DMS79 treated with DMSO at 0.1 percent for 48 hours (cell line): ENCODE results near the gene SMIM23.
"Not testable (repeated sequence)": the region's sequence is repeated elsewhere in the genome, so short reads cannot be mapped to it uniquely, and the experiment has no call there.

Experiments used
- DNase-seq: peaks from one replicate; lab custom pipeline; 2025; lab: John Stamatoyannopoulos, UW

SMIM23 gene

DNA sequence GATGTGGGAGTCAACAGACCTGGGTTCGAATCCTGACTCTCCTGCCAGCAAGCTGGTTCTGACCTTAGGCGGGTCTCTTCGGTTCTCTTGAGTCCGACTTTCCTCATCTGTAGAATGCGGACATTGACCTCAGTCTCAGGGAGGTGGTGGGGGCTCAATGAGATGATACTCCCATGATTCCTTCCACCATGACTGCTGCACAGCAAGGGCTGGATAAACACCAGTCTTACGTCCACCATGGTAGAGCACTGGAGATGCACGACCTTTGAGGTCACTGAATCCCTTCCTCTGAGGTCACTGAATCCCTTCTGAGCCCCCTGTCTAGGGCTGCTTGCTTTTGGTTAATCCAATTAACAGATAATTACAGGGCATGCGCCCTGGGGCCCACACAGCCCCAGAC, 12.5 kb upstream of the SMIM23 start:
- no peak for DNase-seq

DNA sequence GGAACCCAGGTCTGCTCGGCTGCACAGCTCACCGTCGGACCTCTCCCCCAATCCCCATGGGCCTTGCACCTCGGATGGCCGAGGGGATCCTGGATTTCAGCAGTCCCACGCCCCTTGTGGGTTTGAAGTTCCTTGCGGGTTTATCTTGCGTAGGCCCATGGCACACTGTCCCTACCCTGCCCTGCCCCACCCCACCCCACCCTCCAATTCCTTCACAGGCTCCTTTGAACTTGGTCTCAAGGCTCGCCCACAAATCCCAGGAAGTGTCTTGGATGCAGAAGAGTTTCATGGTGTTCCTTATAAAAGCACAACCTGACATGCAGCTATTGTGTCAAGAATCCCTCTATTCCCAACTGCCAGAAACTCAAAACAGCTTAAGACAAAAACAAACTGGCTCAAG, 11.2 kb upstream of the SMIM23 start:
- DNase-seq = no peak

DNA sequence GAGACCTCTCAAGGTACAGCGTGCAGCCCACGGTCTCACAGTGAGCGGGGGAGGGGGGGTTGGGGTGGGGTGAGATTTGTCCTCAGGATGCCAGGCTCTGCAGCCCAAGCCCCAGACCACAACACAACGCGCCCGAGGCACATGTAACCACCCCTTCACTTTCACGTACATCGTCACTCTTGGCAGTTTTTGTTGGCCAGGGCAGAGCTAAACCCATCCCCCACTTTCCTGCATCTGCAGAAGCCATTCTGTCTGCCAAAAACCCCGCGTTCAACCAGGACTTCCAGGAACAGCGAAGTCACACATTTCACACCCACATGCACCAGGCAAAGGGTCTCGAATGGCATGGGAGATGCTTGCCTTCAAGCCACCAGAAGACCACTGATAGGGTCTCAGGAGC, 9.4 kb upstream of the SMIM23 start:
- no peak for DNase-seq

DNA sequence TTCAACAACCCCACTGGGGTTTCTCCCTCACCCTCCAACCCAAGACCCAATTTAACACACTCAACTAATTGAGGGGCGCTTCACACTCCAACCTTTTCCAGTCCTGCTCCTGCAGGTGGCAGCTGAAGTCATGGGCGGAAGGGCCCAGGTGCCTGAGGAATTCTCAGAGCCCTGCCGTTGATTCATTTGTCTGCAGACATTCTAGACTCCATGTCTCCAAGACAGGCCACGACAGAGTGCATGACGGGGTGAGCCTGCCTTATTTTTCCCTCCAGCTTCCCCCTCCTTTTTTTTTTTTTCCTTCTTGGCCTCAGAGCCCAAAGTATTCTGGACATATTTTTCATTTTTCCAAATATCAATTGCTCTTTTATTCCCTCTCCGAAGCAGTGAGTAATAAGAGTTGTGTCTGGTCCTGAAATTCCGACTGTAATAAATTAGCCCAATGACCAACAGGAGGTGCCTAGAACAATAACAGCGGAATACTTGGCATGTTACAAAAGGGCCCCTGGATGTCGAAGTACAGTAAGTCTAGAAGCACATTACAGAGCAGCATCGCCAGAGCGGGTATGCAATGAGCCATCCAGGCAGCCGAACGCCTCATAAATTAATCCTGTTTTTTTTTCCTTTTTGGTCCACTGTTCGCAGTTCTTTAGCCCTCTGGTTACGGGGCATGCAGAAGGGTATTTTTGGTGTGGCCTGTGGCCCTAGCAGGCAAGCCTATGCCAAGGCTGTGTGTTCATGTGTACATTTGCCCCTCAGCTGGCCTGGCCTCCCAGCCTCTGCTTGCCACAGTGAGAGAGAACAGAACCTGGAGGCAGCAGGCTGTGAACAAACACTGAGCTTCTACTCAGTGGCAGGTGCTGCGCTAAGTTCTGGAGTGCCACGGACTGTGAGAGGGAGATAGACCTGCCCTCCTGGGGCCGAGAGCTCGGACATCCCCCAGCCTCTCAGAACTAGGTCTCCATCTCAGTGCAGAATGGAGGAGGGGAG, 8.6 kb upstream of the SMIM23 start:
- DNase-seq = no peak

DNA sequence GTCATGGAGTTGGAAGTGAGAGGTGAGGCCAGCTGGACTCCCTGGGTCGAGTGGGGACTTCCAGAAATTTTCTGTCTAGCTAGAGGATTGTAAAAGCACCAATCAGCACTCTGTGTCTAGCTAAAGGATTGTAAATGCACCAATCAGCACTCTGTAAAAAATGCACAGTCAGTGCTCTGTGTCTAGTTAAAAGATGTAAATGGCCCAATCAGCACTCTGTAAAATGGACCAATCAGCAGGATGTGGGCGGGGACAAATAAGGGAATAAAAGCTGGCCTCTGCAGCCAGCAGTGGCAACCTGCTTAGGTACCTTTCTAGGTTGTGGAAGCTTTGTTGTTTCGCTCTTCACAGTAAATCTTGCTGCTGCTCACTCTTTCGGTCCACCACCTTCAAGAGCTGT, 3.9 kb upstream of the SMIM23 start:
- not testable (repeated sequence) for DNase-seq

DNA sequence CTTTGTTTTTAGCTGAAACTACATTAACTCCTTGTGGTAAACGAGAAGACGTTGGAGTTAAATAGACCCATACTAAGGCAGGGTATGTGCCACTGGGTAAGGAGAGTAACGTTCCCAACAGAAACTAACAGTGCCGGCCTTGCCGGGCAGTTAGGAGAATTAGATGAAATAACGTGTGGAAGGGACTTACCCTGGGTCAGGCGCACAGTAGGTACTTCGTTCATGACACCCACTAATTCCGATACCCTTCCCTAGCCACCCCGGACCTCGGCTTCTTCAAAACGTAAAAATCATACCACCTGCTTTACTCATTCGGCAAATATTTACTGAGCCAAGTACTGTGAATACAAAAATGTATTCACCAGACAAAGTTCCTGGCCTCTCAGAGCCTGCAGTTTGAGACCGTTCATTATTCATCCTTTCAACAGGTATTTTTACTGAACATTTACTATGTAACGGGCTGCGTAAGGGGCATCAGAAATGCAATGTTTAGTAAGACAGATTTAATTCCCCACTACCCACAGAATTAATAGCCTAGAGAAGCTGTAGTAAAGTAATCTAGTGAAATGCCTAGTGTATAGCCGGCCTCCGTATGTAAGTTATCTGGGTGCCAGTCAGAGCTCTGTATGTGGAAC, 3.2 kb upstream of the SMIM23 start:
- no peak for DNase-seq

DNA sequence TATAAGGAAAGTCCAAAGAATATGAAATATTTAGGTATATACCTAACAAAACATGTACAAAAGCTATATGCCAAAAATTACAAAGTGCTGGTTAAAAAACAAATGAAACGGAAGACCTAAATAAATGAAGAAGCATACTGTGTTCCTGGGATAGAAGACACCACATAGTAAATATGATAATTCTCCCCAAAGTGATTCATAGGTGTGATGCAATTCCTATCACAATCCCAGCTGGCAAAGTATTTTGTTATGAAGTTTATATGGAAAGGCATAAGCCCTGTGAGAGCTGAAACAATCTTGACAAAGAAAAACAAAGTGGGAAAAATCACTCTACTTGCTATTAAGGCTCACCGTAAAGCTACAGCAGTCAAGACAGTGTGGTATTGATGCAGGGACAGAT, 2.6 kb upstream of the SMIM23 start:
- no peak for DNase-seq

DNA sequence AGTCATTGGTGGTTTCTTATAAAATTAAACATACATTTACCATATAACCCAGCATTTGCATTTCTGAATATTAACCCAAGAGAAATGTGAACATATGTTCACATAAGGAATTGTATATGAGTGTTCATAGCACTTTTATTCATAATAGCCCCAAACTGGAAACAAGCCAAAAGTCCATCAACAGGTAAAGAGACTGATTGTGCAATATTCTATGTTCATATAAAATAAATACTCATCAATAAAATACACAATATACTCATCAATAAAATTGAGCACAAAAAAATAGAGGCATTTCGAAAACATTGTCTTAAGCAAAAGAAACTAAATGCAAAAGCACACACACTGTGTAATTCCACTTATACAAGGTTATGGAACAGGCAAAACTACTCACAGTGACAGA, 3.7 kb downstream of the SMIM23 start:
- no peak for DNase-seq

DNA sequence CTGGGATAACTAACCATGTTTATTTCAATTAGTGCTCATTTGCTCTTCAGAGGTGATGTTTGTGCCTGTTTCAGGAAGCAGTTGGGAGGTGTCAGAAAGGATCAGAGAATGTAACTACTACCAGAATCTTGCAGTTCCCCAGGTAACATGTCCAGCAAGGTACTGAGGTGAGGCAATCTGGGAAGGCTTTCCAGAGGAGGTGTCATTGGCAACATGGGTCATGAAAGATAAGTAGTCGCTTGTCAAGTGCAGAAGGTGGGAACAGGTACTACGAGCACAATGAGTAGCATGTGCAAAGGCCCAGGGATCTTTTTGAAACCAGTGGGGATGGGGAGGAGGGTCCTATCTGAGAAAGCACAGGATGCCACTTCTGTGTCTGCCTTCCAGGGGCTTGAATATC, 4.8 kb downstream of the SMIM23 start:
- DNase-seq = no peak

DNA sequence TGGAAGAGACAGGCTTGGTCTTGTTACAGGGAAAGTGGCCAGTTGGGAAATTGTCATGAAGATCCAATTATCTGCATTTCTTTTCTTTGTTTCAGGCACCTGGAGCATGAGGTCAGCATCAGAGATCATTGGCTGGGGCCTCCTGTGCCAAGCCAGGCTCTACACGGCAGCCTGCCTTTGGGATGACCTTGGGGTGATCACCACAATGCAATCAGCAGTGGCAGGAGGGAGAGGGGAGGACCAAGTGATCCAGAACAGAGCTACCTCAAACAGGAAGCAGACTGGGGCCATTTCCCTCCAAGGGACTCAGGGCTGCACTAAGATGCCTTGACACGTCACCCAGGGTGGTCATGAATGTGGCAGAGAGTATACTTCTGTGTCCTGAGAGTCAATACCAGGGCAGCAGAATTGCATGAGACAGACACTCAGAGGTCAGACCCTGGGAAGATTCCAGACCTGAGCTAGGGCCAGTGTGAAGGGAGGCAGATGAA, 8.9 kb downstream of the SMIM23 start:
- DNase-seq = no peak

DNA sequence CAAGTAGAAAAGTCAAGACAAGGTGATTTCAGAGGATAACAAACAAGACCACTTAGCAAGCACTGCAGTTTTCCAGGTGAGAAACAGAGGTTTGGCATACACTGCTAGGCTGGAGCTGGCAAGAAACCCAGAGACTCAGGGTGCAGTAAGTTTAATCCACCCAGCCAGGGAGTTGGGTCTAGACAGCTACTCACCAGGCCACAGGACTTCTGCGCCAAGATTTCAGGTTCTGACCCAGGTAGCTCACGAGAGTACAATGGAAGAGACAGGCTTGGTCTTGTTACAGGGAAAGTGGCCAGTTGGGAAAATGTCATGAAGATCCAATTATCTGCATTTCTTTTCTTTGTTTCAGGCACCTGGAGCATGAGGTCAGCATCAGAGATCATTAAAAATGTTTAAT, 9.8 kb downstream of the SMIM23 start:
- no peak for DNase-seq

DNA sequence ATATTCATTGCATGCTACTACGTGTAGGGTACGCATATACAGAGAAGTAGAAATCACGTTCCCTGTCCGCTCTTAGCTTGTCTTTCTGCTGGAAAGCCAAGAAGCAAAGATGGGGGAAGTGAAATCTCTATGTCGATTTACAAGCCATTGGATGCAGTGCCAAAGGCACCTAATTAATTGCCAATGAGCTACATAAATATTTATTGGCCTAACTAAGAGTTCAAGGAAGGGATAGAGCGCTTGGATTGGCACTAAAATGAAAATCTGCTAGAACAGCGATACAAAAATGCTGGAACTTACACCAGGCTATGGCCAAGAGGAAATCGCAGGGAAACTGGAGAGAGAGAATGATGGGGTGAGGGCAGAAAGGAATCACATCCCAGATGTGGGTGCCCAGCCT, 10.8 kb downstream of the SMIM23 start:
- no peak for DNase-seq

DNA sequence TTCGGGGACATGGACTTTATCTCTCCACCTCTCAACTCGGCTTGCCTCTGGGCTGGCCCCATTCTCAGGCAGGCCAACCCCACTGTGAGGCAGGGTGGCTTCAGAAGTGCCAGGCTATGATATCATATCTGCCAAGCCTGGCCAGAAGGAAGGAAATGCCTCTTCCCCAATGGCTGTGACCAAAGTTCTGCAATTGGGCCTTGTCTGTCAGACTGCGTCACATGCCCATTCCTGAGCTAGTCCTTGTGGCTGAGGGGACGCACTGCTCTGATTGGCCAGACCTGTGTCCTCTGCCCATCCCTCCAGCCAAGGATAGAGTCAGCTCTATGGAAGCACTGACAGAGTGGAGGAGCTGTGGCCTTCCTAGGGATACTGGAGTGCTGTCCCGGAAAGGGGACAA, 11.9 kb downstream of the SMIM23 start:
- no peak for DNase-seq

DNA sequence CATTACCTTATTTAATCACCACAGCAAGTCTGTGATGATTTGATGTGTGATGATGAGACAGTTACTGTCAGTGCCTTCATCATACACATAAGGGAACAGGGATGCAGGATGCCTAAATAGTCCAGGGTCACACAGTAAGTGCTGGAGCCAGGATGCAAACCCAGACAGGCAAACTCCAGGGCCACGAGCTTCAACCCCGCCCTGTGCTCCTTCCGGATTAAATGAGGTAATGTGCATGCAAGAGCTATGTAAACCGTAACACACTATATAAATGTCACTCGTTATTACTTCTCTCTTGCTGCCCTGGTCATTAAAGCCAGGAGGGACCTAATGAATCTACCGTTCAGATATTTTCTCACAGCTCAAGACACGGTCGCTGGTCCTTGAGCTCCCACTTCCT, 12.8 kb downstream of the SMIM23 start:
- no peak for DNase-seq

DNA sequence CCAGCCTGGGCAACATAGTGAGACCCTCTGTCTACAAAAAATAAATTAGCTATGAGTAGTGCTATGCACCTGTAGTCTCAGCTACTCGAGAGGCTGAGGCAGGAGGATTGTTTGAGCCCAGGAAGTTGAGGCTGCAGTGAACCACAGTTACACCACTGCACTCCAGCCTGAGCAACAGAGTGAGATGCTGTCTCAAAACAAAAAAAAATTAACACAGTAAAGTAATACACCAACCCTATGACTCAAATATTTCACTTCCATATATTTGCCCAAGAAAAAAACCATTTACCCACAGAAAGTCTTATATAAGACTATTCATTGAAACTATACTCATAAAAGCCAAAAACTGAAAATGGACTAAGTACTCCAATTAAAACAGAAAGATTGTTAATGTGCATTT, 16.2 kb downstream of the SMIM23 start:
- DNase-seq = no peak

DNA sequence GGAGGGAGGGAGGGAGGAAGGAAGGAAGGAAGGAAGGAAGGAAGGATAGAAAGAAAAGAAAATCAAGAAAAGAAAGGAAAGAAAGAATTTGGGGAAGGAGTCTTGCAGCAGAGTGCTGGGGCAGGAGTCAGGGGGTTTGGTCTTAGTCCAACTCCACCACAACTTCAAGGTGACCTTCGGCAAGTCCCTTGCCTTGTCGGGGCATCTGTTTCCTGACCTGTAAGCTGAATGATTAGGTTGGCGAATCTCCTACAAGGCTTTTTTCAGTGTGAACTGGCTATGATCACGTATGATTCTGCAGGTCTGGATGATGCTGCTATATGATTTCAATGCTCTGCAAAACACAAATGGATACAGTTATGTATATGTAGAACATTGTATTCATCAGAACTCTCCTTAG, 20.1 kb downstream of the SMIM23 start:
- DNase-seq = no peak

DNA sequence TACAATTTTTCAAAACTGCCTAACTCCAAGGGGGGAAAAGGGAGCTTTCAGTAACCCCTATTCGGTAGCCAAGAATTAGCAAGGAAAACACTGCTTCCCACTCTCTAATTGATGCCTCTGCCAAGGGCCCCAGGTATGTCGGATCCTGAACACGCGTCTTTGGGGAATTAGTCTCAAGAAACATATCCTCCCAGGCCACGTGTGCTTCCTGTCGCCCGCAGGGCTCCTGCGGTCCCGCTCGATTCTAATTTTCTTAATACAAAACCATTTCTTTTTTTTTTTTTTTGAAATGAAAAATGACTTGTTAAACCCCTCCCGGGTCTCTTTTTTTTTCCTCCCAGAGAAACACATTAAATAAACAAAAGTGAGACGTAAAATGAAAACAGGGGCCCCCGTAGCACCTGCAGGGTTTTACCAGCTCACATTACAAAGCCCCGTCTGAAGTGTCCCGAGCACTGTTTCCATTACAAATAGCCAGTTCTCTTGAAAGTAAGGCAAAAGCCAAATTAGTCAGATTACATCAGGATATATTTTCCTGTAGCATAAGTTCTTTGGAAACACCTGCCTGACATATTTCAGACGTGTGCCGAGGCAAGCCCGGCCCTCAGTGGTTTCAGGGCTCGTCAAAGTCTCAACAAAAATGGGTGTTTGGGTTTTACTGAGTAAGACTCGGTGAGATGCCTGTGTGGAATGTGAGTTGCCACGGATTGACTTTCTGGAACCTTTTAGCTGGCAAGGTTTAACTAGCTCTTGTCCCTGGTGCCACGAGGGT, 21.5 kb downstream of the SMIM23 start:
- peak; percentile 19 for DNase-seq

DNA sequence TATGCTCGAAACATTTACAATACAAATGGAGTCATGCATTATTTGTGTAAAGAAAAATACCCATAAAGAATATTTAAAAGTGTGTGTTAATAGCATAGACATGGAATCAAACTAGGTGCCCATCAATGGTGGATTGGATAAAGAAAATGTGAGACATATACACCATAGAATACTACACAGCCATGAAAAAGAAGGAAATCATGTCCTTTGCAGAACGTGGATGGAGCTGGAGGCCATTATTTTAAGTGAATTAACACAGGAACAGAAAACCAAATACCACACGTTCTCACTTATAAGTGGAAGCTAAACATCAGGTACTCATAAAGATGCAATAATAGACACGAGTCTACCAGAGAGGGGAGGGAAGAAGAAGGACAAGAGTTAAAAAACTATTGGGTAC, 22.8 kb downstream of the SMIM23 start:
- DNase-seq = no peak

DNA sequence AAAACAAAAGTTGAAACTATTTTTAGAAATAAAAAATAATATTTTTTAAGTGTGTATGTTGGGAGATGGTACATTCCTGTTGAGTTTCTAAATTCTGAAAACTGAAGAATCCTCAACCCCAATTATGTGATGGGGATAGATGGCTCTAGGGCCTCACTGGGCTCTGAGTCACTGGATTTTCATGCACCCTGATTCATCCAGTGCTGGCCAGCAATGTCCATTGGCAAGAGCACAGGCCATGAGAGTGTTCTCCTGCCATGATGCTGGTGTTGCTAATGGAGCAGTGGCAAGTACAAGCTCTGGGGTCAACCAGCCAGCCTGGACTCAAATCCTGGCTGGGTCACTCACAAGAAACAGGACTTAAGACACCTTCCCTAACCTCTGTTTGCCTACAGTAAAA, 23.3 kb downstream of the SMIM23 start:
- DNase-seq = no peak

DNA sequence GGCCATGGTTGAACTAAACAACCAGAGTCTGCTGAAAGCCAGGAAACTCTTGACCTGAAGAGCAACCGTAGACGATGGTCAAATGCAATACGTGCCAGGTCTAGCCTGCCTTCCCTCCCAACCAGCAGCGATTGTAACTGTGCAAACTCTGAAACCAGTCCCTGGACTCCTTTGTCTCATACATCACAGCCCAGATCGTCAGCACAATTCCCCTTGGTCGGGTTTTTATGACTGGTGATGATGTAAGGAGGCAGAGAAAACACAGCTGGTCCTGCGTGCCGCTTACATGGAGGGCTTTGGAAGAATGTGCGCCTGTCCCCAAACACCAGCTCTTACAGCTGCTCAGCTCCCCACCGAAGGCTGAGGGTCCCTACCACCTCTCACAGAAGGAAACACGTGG, 24.6 kb downstream of the SMIM23 start:
- DNase-seq = peak; percentile 1

DNA sequence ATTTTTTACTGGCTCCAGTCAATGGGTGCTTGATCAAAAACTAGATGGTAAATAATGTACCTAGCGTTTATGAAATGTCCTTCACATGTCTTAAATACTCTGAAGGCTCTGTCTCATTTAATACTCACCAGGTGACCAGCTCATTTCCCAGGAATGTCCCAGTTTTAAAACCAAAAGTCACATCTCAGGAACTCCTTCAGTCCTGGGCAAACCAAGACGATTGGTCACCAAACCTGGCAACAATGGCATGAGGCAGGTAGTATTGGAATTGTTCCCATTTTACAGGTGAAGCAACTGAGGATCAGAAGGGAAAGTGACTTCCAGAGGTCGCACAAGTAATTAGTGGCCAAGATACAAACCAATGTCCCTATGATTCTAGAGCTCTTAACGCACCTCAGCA, 27.7 kb downstream of the SMIM23 start:
- DNase-seq = no peak

DNA sequence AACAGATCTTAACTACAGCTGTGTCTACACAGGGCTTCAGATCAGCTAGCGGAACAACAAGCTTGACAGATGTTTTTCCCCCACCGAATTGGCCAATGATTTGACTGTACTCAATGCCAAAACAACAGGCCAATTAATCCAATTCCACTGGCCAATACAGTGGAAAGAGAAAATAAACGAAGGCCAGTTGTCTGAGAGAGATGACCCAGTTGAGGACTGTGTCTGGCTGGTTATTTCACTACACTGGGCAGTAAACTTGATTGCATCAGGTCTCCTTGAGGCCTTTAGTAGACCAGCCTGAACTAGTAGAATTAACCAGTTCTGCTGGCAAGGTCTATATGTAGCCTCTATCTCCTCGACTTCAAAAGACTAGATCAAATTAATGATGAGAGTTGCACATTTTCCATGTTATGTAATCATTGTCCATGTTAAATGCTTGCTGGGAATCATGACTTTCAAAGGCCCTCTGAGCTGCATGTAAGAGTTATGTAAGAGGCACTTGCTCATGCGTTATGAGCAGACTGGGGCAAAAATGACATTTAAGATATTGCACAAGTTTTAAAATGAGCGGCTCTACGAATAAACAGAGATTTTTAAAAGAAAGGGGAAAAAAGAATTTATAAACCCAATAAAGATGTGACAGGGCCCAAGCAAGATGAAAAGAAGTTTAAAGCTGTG, 28.3 kb downstream of the SMIM23 start:
- DNase-seq = no peak
